Erythroblast (primary cell): Measurements from ENCODE around the gene RPL35.

ENCODE experiments used
- GATA1 ChIP-seq: IDR thresholded peaks from 2 replicates; pipeline ENCODE4 v1.6.1; 2011; ENCODE audit warnings: low read depth, mild to moderate bottlenecking, control low read depth, low read length, moderate library complexity
- POLR2A ChIP-seq: IDR thresholded peaks from 2 replicates; pipeline ENCODE4 v1.6.1; 2011; ENCODE audit warnings: mild to moderate bottlenecking, low read length

DNA sequence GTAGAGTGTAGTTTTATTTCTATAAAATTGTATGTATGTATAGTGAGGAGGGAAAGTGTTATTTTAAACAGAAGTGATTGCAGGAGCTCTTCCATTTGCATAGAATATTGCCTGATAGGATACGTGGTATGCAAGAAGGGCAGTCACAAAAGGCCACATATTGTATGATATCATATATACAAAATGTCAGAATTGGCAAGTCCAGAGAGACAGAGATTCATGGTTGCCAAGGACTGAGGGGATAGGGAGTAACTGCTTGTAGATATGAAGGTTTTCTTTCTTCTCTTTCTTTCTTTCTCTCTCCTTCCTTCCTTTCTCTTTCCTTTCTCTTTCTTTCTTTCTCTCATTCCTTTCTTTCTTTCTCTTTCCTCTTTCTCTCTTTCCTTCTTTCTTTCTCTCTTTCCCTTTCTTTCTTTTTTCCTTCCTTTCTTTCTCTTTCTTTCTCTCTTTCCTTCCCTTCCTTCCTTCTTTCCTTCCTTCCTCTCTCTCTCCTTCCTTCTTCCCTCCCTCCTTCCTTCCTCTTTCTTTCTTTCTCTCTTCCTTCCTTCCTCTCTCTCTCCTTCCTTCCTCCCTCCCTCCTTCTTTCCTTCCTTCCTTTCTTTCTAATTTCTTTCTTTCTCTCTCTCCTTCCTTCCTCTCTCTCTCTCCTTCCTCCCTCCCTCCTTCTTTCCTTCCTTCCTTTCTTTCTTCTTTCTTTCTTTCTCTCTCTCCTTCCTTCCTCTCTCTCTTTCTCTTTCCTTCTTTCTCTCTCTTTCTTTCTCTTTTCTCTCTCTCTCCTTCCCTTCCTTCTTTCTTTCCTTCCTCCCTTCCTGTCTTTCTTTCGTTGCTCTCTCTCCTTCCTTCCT is 33.0 kb downstream of the RPL35 start:
- TF ChIP-seq POLR2A, result no peak
- no peak for TF ChIP-seq GATA1
